ENCODE data around the gene ZNF892. TPM values are rescaled to one million over a fixed set of nuclear protein-coding genes. Genes with fewer than 3 reads are reported as not detected.

ZNF892 gene
- total and polyA plus RNA-seq, 2 of the 13 experiments (the other 11 are each of a cell fraction or from before 2014, with no cell fraction given) = not detected

DNA sequence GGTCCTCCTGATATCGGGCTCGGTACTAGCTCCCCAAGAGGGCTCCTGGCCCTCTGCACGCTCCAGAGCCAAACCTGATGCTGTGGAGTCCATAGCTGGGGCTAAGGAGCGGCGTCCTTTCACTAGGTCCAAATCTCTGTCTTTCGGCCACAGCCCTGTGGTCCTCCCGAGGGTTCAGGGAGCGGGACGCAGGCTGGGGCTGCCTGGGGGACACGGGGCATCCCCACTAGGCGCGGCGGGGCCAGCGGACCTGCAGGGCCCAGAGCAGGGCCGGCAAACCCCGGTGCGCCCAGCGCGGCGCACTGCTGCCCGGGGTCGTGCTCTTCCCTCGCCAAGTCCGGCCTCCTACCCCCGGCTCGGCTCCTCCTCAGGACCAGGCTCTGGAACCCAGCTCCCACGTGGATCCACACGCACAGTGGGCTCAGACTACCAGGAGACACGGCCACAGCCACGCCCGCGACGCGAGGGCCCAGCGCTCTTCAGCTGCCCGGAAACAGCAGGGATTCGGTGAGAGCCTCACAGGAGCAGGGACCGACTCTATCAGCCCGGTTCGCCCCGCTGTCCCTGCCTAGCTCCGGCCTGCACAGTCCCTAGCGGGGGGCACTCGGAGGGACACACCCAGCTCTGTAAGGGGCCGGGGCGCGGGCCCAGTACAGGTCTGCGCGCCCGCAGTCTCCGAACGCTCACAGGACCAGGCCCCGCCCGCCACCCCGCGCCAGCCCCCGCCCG, 48.3 kb upstream of the ZNF892 start (continued):
- TF ChIP-seq, protein P1, sequence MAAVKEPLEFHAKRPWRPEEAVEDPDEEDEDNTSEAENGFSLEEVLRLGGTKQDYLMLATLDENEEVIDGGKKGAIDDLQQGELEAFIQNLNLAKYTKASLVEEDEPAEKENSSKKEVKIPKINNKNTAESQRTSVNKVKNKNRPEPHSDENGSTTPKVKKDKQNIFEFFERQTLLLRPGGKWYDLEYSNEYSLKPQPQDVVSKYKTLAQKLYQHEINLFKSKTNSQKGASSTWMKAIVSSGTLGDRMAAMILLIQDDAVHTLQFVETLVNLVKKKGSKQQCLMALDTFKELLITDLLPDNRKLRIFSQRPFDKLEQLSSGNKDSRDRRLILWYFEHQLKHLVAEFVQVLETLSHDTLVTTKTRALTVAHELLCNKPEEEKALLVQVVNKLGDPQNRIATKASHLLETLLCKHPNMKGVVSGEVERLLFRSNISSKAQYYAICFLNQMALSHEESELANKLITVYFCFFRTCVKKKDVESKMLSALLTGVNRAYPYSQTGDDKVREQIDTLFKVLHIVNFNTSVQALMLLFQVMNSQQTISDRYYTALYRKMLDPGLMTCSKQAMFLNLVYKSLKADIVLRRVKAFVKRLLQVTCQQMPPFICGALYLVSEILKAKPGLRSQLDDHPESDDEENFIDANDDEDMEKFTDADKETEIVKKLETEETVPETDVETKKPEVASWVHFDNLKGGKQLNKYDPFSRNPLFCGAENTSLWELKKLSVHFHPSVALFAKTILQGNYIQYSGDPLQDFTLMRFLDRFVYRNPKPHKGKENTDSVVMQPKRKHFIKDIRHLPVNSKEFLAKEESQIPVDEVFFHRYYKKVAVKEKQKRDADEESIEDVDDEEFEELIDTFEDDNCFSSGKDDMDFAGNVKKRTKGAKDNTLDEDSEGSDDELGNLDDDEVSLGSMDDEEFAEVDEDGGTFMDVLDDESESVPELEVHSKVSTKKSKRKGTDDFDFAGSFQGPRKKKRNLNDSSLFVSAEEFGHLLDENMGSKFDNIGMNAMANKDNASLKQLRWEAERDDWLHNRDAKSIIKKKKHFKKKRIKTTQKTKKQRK (IDR thresholded peaks at IDR 0.05; ENCODE audit: low read length) = no peak
- TF ChIP-seq AGO2 (optimal IDR thresholded peaks at IDR 0.05; ENCODE audit: low read depth, low read length) (peak; percentile 76), ZNF432 (CRISPR knock-in tag; IDR thresholded peaks at IDR 0.05; ENCODE audit: borderline replicate concordance) (no peak), PHF20 (CRISPR knock-in tag; IDR thresholded peaks at IDR 0.05) (no peak), ZNF264 (CRISPR knock-in tag; IDR thresholded peaks at IDR 0.05) (no peak), EEA1 (CRISPR knock-in tag; IDR thresholded peaks at IDR 0.05; ENCODE audit: borderline replicate concordance) (0 out of 2 replicates have a peak, but pooled peaks have one; percentile 55), CCDC6 (CRISPR knock-in tag; IDR thresholded peaks at IDR 0.05) (no peak), ZNF768 (CRISPR knock-in tag; IDR thresholded peaks at IDR 0.05) (peak; percentile 48; the same call in 1 of the 2 replicates), SAP130 (CRISPR knock-in tag; IDR thresholded peaks at IDR 0.05; ENCODE audit: low read depth) (peak; percentile 10; the same call in 1 of the 2 replicates), AGO1 (IDR thresholded peaks at IDR 0.05; ENCODE audit: low read depth, low read length, poor library complexity, severe bottlenecking) (peak; percentile 14), SETDB1 (CRISPR knock-in tag; IDR thresholded peaks at IDR 0.05; ENCODE audit: borderline replicate concordance) (no peak), SIX1 (CRISPR knock-in tag; IDR thresholded peaks at IDR 0.05; ENCODE audit: borderline replicate concordance) (no peak), ZC3H13 (CRISPR knock-in tag; IDR thresholded peaks at IDR 0.05) (0 out of 2 replicates have a peak, but pooled peaks have one; percentile 37), PTBP1 (IDR thresholded peaks at IDR 0.05; ENCODE audit: low read depth, low read length, poor library complexity, severe bottlenecking) (no peak)
- TF ChIP-seq, protein P2, sequence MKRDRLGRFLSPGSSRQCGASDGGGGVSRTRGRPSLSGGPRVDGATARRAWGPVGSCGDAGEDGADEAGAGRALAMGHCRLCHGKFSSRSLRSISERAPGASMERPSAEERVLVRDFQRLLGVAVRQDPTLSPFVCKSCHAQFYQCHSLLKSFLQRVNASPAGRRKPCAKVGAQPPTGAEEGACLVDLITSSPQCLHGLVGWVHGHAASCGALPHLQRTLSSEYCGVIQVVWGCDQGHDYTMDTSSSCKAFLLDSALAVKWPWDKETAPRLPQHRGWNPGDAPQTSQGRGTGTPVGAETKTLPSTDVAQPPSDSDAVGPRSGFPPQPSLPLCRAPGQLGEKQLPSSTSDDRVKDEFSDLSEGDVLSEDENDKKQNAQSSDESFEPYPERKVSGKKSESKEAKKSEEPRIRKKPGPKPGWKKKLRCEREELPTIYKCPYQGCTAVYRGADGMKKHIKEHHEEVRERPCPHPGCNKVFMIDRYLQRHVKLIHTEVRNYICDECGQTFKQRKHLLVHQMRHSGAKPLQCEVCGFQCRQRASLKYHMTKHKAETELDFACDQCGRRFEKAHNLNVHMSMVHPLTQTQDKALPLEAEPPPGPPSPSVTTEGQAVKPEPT (CRISPR knock-in tag; IDR thresholded peaks at IDR 0.05; ENCODE audit: low read depth) = no peak
- TF ChIP-seq, protein P3, sequence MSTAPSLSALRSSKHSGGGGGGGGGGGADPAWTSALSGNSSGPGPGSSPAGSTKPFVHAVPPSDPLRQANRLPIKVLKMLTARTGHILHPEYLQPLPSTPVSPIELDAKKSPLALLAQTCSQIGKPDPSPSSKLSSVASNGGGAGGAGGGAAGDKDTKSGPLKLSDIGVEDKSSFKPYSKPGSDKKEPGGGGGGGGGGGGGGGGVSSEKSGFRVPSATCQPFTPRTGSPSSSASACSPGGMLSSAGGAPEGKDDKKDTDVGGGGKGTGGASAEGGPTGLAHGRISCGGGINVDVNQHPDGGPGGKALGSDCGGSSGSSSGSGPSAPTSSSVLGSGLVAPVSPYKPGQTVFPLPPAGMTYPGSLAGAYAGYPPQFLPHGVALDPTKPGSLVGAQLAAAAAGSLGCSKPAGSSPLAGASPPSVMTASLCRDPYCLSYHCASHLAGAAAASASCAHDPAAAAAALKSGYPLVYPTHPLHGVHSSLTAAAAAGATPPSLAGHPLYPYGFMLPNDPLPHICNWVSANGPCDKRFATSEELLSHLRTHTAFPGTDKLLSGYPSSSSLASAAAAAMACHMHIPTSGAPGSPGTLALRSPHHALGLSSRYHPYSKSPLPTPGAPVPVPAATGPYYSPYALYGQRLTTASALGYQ (CRISPR knock-in tag; IDR thresholded peaks at IDR 0.05) = no peak
- TF ChIP-seq, protein P4, sequence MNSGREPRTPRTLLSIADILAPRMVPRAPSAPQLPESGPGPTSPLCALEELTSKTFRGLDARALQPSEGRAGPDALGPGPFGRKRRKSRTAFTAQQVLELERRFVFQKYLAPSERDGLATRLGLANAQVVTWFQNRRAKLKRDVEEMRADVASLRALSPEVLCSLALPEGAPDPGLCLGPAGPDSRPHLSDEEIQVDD (CRISPR knock-in tag; IDR thresholded peaks at IDR 0.05; ENCODE audit: borderline replicate concordance) = no peak; the same call in 1 of the 2 replicates
- TF ChIP-seq, protein P5, sequence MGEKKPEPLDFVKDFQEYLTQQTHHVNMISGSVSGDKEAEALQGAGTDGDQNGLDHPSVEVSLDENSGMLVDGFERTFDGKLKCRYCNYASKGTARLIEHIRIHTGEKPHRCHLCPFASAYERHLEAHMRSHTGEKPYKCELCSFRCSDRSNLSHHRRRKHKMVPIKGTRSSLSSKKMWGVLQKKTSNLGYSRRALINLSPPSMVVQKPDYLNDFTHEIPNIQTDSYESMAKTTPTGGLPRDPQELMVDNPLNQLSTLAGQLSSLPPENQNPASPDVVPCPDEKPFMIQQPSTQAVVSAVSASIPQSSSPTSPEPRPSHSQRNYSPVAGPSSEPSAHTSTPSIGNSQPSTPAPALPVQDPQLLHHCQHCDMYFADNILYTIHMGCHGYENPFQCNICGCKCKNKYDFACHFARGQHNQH (CRISPR knock-in tag; IDR thresholded peaks at IDR 0.05) = no peak
- TF ChIP-seq, protein P6, sequence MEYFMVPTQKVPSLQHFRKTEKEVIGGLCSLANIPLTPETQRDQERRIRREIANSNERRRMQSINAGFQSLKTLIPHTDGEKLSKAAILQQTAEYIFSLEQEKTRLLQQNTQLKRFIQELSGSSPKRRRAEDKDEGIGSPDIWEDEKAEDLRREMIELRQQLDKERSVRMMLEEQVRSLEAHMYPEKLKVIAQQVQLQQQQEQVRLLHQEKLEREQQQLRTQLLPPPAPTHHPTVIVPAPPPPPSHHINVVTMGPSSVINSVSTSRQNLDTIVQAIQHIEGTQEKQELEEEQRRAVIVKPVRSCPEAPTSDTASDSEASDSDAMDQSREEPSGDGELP (IDR thresholded peaks at IDR 0.05; ENCODE audit: borderline replicate concordance, low read depth) = no peak
